Calu3 (cell line): ENCODE data around the gene OVOL3. TPM values are rescaled to one million over a fixed set of nuclear protein-coding genes. Genes with fewer than 3 reads are reported as not detected.

ENCODE experiments used
- BruUV-seq: library from RNA; stranded (reverse); fragments of 400-500 nt; replicated peaks from 2 replicates; lab custom pipeline; 2021; lab: Mats Ljungman, UMichigan
- CTCF ChIA-PET: fragments of 300-600 bp; sonication (Branson Sonifier 250); formaldehyde crosslinking; loops from one replicate; lab custom pipeline; 2022; ENCODE audit warnings: antibody characterized with exemption; lab: Charles Lee
- DNase-seq: peaks from one replicate; pipeline ENCODE4 v3.0.0; 2022
- H3K27ac Mint-ChIP-seq: one replicate; pipeline ENCODE4 v1.8.0; 2022; ENCODE audit warnings: mixed read lengths; ENCODE audit not compliant: unreplicated experiment
- H3K27me3 Mint-ChIP-seq: one replicate; pipeline ENCODE4 v1.8.0; 2022; ENCODE audit warnings: mixed read lengths; ENCODE audit not compliant: unreplicated experiment
- H3K36me3 Mint-ChIP-seq: one replicate; pipeline ENCODE4 v1.8.0; 2022; ENCODE audit warnings: mild to moderate bottlenecking, moderate library complexity, mixed read lengths; ENCODE audit not compliant: insufficient read depth, unreplicated experiment
- H3K4me1 Mint-ChIP-seq: one replicate; pipeline ENCODE4 v1.8.0; 2022; ENCODE audit warnings: mild to moderate bottlenecking, low read depth, mixed read lengths; ENCODE audit not compliant: unreplicated experiment
- H3K4me3 Mint-ChIP-seq: one replicate; pipeline ENCODE4 v1.8.0; 2022; ENCODE audit warnings: mild to moderate bottlenecking, low read depth, moderate library complexity, mixed read lengths; ENCODE audit not compliant: unreplicated experiment
- H3K9me3 Mint-ChIP-seq: one replicate; pipeline ENCODE4 v1.8.0; 2022; ENCODE audit warnings: low read depth, mixed read lengths; ENCODE audit not compliant: unreplicated experiment
- intact Hi-C: fragments of 100-400 bp; cut with micrococcal nuclease; formaldehyde crosslinking; loops from one replicate; pipeline ENCODE4 v1.10.0; 2022; ENCODE audit not compliant: unreplicated experiment
- total RNA-seq: library from RNA; stranded (reverse); gene quantifications from 2 replicates; pipeline ENCODE4 v1.2.3, GENCODE V29; 2022
- TF ChIP-seq, protein P1 (sequence below): fragments of 200-600 bp; IDR thresholded peaks from one replicate; pipeline ENCODE4 v1.8.0; 2022; ENCODE audit warnings: antibody characterized with exemption; ENCODE audit not compliant: unreplicated experiment

The OVOL3 gene
- total RNA-seq, 1 experiment from 2014 or later = not detected

DNA sequence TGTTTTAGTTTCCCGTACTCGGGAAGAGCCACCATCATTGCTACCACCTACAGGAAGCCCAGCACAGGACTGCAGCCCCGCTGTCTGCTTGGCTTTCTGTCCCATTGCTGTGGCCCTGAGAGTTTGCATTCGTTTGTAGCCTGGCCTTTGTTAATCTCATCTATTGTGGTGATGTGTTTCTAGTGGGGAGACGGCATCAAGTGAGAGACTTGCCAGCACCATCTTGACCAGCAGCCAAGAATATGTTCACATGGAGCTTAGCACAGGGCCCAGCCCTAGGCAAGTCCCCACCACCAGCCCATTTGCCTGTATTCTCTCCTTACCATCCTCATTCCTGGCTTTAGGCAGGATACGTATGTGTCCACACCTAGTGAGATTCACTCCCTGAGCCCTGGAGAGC lies 17.3 kb upstream of the OVOL3 start:
- Mint-ChIP-seq H3K9me3 (no peaks in the 10 kb centered on the region), H3K27me3 (no peaks in the 10 kb centered on the region), H3K36me3 (peaks cover 45% of the 10 kb centered on the region), H3K4me1 (no peaks in the 10 kb centered on the region), H3K27ac (no peak overlapping the region), H3K4me3 (no peak overlapping the region)
- BruUV-seq = no TSS peak
- DNase-seq = no peak
- intact Hi-C loops = no loop called here
- TF ChIP-seq, protein P1, sequence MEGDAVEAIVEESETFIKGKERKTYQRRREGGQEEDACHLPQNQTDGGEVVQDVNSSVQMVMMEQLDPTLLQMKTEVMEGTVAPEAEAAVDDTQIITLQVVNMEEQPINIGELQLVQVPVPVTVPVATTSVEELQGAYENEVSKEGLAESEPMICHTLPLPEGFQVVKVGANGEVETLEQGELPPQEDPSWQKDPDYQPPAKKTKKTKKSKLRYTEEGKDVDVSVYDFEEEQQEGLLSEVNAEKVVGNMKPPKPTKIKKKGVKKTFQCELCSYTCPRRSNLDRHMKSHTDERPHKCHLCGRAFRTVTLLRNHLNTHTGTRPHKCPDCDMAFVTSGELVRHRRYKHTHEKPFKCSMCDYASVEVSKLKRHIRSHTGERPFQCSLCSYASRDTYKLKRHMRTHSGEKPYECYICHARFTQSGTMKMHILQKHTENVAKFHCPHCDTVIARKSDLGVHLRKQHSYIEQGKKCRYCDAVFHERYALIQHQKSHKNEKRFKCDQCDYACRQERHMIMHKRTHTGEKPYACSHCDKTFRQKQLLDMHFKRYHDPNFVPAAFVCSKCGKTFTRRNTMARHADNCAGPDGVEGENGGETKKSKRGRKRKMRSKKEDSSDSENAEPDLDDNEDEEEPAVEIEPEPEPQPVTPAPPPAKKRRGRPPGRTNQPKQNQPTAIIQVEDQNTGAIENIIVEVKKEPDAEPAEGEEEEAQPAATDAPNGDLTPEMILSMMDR = no peak
- CTCF ChIA-PET = no interaction called here

DNA sequence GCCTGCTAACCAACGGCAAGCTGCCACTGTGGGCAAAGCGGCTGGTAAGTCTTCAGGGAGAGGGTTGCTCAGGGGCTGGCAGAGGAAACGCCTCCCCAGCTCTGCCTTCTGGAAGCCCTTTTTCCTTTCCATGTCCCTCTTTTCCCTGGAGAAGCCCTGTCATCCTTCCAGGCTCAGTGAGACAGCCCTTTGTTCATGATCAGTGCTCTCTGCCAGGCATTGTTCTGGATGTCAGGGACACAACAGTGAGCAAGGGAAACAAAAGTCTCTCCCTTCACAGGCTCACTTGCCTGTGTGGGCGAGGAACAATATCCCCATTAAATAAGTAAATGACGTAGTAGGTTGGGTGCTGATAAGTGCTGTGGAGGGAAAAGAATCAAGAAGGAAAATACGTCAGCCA lies 13.9 kb upstream of the OVOL3 start:
- intact Hi-C loops = no loop called here
- Mint-ChIP-seq H3K27ac (no peak overlapping the region), H3K36me3 (peaks cover 55% of the 10 kb centered on the region), H3K27me3 (no peaks in the 10 kb centered on the region), H3K9me3 (no peaks in the 10 kb centered on the region), H3K4me3 (no peak overlapping the region), H3K4me1 (no peaks in the 10 kb centered on the region)
- CTCF ChIA-PET = no interaction called here
- no peak for DNase-seq
- TF ChIP-seq, protein P1 = no peak
- no TSS peak for BruUV-seq

DNA sequence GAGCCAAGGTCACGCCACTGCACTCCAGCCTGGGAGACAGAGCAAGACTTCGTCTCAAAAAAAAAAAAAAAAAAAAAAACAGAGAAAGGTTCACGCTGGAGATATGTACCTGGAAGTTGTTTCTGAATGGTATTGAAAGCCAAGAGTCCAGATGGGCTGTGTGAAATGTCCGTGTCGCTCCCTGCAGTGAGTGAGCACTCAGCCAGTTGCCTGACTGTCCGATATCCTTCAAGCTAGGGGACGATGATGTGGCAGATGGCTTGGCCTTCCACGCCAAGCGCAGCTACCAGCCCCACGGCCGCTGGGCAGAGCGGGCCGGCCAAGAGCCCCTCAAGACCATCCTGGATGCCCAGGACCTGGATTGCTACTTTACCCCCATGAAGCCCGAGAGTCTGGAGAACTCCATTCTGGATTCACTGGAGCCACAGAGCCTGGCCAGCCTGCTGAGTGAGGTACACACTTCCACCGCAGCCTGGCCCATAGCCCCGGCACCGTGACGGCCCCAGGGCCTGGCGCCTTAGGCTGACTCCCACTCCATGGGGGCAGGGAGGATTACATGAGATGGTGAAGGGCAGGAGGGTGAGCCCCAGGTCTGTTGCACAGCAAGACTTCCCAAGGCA lies 11.7 kb upstream of the OVOL3 start:
- H3K36me3 Mint-ChIP-seq = peaks cover 60% of the 10 kb centered on the region
- no peak overlapping the region for H3K27ac Mint-ChIP-seq
- no peaks in the 10 kb centered on the region for H3K27me3 Mint-ChIP-seq

DNA sequence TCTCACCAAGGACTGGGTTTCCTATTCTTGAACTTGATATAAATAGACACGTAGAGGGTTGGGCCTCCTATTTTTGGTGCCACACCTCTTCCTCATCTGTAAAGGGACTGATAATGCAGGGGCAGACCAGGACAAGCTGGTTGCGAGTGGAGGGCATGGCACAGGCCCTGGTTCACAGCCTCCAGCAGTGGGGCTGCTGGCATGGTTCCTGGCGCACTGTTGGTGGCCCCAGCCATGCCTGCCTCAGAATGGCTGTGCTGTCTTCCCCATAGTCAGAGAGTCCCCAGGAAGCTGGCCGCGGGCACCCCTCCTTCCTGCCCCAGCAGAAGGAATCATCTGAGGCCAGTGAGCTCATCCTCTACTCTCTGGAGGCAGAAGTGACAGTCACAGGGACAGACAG lies 10.5 kb upstream of the OVOL3 start:
- Mint-ChIP-seq H3K4me1 (no peaks in the 10 kb centered on the region), H3K27me3 (no peaks in the 10 kb centered on the region), H3K4me3 (no peak overlapping the region), H3K9me3 (no peaks in the 10 kb centered on the region), H3K27ac (no peak overlapping the region), H3K36me3 (peaks cover 55% of the 10 kb centered on the region)
- BruUV-seq = no TSS peak
- CTCF ChIA-PET = no interaction called here
- TF ChIP-seq, protein P1 = no peak
- intact Hi-C loops = no loop called here
- no peak for DNase-seq

More for the DNA sequence above, 11.7 kb upstream of the OVOL3 start:
- Mint-ChIP-seq H3K4me3 (no peak overlapping the region), H3K4me1 (no peaks in the 10 kb centered on the region), H3K9me3 (no peaks in the 10 kb centered on the region)
- no TSS peak for BruUV-seq
- TF ChIP-seq, protein P1 = no peak
- DNase-seq = no peak
- CTCF ChIA-PET = no interaction called here
- intact Hi-C loops = no loop called here
